Kidney epithelial cell (primary cell): ENCODE measurements around the gene KCNN4. TPM values are rescaled to one million over a fixed set of nuclear protein-coding genes. Genes with fewer than 3 reads are reported as not detected.
A peak's percentile ranks its signal among the peaks of the same experiment; 100 is the strongest.
"Not testable (repeated sequence)": the region's sequence is repeated elsewhere in the genome, so short reads cannot be mapped to it uniquely, and the experiment has no call there.

Source experiments
- DNase-seq: peaks from one replicate; pipeline ENCODE4 v3.0.0-alpha.2; 2010; ENCODE audit warnings: low read depth
- H3K27me3 ChIP-seq: 2 replicates; pipeline ENCODE4 v1.6.0; 2011; ENCODE audit warnings: low read length; ENCODE audit not compliant: control insufficient read depth, insufficient read depth
- H3K36me3 ChIP-seq: 2 replicates; pipeline ENCODE4 v1.5.1; 2011; ENCODE audit warnings: low read length; ENCODE audit not compliant: control insufficient read depth, insufficient read depth
- H3K4me3 ChIP-seq: 2 replicates; pipeline ENCODE4 v1.5.1; 2011; ENCODE audit warnings: low read depth, mild to moderate bottlenecking, control low read depth, low read length
- CTCF ChIP-seq: IDR thresholded peaks from 2 replicates; pipeline ENCODE4 v1.5.1; 2011; ENCODE audit warnings: mild to moderate bottlenecking, moderate library complexity, low read length, control low read depth, inconsistent platforms; ENCODE audit not compliant: insufficient read depth, poor library complexity, severe bottlenecking
- total RNA-seq: library from RNA; depleted of rRNA; stranded (reverse); fragments of >200 nt; gene quantifications from 2 replicates; pipeline ENCODE4 v1.2.3, GENCODE V29; 2015

KCNN4 gene
- total RNA-seq = 8.8 and 10.8 TPM in 2 replicates

- Histone ChIP-seq H3K27me3 (no peaks in the 10 kb centered on the region), H3K4me3 (peak within 1 kb of the TSS; percentile 32), H3K36me3 (no peaks in the 10 kb centered on the region)
- no peak for TF ChIP-seq CTCF
- no peak for DNase-seq
These were observed at the start of gene KCNN4 for GRCh38 chr19:43780706-43781525. Gene KCNN4, minus strand, starts transcription at chr19:43780973. Its CDS starts 112 bp downstream, at chr19:43780861.

DNA sequence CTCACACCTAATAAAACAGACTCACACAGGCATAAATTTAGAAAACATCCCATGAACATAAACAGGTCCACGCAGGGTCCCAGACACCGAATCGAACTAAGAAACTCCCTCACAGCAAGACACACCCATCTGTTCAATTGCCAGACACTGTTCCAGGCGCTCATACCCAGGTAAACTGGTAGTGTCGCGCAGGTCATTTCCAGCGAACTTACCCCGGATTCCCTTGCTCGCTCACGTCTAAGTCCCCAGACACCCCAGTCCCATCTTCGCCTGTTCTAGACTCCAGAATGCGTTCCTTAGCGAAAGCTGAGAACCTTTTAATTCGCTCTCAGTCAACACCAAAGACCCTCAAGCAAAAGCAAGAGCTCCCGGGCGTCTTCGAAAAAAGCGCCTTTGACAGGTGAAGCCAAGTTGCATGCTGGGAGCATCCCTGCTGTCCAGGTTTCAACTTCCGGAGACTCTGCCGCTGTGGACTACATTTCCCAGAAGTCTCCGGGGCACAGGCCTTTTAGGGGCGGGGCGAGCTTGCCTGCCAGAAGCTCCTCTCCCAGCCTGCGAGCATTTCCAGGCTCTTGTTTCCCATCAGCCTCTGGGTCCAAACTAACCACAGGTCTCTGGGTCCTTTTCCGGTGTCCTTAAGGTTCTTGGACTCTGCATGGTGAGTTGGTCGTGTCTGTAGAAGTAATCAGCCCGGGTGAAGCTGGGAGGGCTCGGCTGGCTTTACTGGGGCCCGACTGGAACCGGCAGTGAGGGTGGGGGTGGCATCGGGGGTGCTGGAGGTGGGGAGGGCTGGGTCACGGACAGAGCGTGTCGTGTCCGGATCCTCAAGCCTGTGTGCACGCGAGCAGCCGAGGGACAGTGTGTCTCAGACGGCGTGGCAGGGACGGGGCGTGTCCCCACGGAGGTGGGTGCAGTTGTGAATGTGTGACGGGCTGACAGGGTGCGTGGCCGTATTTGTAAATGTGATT is 46.3 kb upstream of the KCNN4 start, which contains the start of gene ZNF283:
ZNF283 (plus strand) TSS at position 535 of the 968 bp plus-strand sequence. CDS start 6,184 bp downstream, outside the sequence.
- no peaks in the 10 kb centered on the region for H3K36me3 ChIP-seq
- no peaks in the 10 kb centered on the region for H3K27me3 ChIP-seq
- H3K4me3 ChIP-seq = peak within 1 kb of the TSS; percentile 71
- TF ChIP-seq CTCF = no peak
- peak; percentile 88 for DNase-seq

GRCh38 chr19:43824572-43824971 is 43.8 kb upstream of the KCNN4 start:
- not testable (repeated sequence) for DNase-seq, H3K4me3 ChIP-seq, H3K27me3 ChIP-seq, H3K36me3 ChIP-seq

- not testable (repeated sequence) for H3K36me3 ChIP-seq, H3K27me3 ChIP-seq, DNase-seq
These were observed 43.1 kb upstream of the KCNN4 start for GRCh38 chr19:43823856-43824255.

GRCh38 chr19:43820884-43821215 is 40.1 kb upstream of the KCNN4 start:
- no peak for DNase-seq
- Histone ChIP-seq H3K36me3 (no peaks in the 10 kb centered on the region), H3K4me3 (peak overlapping the region; percentile 45), H3K27me3 (peaks cover 6% of the 10 kb centered on the region)
- TF ChIP-seq CTCF = no peak

More at GRCh38 chr19:43823856-43824255, 43.1 kb upstream of the KCNN4 start:
- not testable (repeated sequence) for H3K4me3 ChIP-seq

DNA sequence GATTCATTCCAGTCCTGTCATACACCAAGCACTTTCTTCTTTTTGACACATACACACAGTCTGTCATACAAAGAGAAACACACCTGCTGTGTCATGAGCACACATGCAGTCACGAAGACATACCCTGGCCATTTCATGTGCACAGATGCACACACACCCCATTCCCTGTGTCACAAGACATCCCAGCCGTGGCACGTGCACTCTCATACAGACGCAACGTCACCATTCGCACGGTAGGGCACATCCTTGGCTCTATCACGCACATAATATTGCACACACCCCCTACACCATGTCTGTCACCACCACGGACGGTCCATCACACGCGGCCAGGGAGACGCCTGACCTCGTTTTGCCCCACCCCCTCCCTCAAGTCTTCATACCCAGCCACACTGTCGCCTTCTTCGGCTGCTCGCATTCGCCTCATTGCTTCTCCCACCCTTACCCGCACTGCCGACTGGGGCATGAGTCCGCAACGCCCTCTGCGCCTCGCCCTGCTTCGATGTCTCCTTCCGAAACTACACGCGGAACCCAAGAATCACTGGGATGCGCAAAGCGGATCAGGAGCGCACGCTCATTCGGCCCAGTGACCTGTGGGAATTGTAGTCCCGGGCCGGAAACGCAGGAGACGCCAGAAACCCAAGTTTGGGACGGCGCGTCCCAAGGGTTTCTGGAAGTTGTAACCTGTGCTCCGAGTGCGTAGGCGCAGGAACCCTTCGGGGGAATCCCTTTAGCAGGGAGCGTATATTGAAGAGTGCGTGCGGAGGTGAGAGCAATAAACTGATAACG is 39.5 kb upstream of the KCNN4 start:
- no peaks in the 10 kb centered on the region for H3K36me3 ChIP-seq
- H3K27me3 ChIP-seq = peaks cover 6% of the 10 kb centered on the region
- peak overlapping the region; percentile 45 for H3K4me3 ChIP-seq
- TF ChIP-seq CTCF = no peak
- no peak for DNase-seq
